ENCODE measurements around the gene GNAI1.
"Not testable (repeated sequence)": the region's sequence is repeated elsewhere in the genome, so short reads cannot be mapped to it uniquely, and the experiment has no call there.

Gene GNAI1

DNA sequence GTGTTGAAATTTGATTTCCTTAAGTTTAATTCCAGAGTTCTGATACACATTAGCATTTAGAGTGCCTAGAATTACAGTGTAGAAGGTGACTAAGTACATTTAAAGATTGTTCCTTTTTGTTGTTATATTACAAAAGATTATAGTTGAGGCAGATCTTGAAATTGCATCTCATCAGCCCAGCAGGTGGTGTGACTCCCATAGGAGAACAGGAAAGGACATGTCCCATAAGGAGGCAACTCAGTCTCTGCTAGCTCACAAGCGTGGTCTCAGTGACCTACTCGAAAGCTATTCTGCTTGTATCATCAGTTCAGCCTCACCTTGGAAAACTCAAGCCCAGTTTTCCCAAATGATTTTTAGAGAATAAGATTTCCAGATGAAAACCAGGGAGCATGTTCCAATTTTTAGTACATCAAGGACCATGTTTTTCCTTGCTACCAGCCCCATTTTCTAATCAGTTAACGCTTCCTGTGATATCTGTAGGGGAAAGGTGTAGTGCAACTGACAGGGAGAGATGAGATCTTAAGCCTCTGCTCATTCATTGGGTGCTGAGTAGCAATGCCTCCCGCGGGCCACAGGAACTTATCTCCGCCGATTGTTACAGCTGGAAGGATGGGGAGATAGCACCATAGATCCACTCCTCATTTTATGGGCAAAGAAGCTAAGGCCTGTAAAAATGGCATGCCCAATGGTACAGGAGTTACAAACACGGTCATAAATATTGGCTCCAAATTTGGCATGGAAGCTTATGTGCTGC, 1.1 kb upstream of the GNAI1 start:
- DNase-seq: no peak

DNA sequence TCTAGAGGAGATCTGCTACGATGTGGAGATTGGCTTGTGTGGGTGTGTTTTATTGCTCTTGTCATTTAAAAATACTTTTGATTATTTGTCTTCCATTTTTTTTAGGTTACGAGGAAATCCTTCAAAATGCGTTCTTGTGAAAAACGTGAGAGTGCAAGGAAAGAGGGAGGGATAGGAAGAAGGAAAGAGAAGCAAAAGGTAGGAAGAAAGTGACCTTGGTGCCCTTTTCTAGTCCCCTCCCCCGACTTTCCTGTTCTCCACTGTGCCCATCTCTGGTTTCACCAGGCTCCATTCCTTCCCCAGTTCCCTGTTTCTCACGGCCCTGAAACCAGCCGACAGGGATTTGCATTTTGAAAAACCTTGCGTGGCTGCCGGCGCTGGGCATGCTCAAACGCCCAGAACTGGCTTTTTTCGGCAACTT, 506 bp upstream of the GNAI1 start:
- no peak for DNase-seq

DNA sequence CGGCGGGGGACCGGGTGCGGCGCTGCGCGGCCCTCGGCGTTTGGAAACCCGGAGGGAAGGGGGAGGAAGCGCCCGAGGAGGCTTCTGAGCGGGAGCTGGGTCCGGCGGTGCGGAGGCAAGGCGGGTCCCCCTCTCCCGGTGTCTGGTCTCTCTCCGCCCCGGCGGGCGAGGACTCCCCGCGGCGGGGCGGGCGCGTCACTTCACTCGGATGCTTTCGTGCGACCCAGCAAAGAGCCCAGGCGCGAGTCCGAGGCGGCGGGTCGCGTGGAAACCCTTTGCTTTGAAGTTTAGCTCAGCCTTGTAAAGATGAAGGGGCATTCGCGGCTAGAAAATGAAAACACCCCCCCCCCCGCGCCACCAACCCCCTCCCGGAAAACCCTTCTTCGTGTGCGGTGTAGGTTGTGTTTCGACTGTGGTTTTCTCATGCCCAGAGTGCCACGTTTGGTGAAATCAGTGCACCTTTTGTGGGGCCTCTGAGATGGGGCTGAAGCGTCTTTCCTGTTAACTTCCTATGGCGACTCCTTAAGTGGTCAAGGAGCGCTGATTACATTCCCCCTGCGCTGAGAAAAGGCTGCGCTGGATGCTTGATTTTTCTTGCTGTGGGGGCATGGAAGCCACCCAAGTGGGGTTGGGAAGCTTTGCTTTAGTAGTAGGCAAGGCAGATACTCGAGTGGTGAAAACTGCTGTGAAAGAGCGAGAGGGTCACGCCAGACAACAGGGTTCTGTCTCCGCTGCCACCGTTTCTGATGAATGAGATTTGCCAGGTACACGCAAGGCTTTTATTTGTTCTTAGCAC, 876 bp downstream of the GNAI1 start:
- no peak for DNase-seq

DNA sequence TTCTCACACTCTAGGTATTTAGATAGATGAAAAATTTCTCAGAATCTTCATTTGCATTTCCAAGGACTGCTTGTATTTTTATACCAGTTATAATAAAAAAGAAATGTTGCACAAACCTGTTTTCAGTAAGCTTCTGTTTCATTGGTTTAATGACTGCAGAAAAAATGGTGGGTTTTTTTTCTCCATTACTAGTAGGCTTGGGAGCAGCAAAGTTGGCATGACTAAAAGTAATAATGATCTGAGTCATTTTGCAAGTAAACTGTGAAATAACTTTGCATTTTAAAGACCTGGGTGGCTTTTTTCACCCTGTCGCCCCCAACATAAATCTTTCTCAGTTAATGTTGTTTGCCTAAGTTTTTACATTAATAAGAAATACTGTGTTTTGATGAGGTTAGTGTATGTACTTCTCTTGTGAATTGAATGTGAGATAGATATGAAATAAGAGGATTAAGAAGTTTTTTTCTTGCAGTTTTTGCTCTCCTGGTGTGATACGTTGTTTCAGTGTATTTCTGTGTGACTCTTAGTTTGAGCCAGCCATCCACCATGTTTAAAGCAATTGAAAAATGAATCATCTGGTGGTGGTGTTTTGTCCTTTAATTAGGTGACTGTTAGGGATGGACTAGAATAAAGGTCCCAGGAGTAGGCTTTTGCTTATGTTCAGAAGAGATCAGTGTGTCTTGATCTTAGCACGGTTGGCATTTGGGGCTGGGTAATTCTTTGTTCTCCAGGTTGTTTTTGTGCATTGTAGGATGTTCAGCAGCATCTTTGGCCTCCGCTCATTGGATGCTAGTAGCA, 1.8 kb downstream of the GNAI1 start:
- DNase-seq: no peak

DNA sequence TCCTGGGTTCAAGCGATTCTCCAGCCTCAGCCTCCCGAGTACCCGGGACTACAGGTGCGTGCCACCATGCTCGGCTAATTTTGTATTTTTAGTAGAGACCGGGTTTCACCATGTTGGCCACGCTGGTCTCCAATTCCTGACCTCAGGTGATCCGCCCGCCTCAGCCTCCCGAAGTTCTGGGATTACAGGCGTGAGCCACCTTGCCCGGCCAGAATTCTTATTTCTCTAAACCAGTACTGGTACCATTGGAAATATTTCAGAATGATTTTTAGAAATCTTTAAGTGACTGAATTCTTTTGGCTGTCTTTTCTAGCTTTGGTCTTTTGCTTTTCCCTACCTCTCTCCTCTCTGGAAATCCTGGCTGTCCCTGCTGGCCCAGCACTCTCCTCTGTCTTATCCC, 2.8 kb downstream of the GNAI1 start:
- DNase-seq: no peak

DNA sequence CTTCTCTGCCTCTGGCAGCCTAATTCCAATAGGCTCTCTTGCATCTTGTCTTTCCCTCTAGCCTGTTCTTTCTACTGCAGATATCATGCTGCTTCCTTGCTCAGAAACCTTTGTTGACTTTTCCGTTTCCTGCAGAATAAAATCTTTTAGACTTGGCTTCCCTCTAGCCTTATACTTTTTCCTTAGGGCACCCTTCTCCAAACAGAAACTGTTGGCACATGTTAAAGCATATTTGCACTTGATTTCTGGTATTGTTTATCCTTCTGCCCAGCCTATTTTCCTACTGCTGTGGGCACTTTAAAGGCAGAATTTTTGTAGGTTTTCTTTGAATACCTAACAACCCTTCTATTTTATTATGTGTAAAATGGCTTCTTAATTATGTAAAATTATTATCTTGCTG, 4.6 kb downstream of the GNAI1 start:
- DNase-seq: no peak

DNA sequence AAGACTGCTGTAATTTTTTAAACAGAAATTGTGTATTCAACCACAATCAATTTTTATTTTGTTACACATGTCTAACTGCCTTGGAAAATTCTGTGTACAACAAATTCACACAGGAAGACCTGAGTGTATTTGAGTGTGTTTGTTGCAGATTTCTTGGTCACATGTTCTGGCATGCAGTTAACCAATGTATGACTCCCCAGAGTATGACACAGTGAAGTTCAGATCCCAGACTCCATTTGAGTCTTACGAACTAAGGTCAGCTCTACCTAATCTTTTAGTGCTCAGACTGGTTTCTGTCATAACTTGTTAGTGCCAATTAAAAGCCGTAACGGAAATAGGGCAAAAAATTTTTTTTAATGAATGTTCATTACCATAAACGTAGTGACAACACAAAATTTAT, 5.8 kb downstream of the GNAI1 start:
- DNase-seq: no peak

DNA sequence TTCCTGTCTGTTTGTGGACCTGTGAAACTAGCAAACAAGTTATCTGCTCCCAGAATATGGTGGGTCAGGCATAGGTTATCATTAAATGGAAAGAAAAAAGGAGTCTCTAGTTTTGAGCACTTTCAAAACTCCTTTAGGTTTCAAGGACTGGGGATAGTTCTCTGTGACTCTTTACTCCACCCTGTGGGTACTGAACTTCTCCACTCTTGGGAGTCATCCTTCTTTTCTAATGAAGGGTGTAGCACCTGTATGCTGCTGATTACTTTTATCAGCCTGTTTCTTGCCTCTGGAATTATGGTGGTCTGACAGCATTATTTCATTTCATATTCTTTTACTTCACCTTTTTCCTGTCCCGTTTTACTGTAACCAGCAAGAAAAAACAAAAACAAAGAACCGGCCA, 6.7 kb downstream of the GNAI1 start:
- no peak for DNase-seq

DNA sequence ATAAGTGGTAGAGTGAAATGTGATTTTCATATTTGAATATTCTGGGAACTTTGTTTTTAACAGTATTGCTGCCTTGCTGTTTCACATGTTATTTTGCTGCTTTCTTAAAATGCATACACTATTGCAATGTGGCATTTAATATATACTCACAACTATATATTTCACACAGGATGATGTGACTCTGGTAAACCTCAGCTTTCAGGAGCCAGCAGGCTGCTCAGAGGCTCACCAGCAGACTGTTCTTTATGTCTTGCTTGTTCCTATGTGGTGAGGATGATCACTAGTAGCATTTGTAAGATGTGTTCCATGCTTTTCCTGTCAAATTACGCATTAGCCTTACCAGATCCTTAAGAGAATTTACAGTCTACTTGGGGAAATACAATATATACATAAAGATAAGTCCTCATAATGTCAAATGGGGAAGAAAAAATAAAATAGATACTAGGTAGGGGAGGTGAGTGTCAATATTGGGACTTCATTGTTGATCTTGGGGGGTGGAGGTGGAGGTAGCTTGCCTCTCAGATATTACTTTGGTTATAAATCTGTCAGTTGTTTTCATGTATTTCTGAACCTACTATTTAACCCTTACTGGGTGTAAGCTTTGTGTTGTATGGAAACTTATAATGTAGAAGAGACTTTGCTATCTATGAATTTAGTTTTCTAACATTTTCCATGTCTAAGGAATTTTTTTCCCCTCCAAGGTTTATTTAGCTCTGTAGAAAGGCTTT, 8.4 kb downstream of the GNAI1 start:
- DNase-seq: no peak

DNA sequence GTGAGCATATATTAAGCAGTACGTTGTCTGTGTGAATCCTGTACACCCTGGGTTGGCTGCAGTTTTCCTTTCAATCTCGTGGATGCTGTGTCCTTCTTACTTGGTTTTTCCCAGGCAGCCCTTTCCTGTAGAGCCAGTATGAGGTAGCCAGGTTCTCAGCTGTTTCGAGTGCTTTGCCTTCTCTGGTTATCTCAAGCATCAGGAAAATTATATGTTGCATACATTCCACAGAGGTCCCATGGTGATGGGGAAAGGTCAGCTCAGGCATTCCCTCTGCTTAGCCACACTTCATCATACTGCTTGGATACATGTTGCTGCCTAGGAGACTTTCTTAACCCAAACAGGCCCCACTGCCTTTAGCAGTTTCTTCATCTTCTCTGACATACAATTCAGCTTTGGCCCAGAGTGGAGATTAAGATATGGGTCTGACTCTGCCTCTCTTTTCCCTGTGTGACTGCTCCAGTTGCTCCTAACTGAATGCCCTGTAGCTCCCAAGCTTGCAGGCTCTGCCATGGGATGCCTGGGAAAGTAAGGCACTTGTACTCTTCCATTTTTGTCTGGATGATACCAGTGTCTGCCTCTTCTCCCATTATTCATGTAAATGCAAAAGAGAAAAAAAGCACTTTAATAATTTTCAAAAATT, 11.3 kb downstream of the GNAI1 start:
- no peak for DNase-seq

DNA sequence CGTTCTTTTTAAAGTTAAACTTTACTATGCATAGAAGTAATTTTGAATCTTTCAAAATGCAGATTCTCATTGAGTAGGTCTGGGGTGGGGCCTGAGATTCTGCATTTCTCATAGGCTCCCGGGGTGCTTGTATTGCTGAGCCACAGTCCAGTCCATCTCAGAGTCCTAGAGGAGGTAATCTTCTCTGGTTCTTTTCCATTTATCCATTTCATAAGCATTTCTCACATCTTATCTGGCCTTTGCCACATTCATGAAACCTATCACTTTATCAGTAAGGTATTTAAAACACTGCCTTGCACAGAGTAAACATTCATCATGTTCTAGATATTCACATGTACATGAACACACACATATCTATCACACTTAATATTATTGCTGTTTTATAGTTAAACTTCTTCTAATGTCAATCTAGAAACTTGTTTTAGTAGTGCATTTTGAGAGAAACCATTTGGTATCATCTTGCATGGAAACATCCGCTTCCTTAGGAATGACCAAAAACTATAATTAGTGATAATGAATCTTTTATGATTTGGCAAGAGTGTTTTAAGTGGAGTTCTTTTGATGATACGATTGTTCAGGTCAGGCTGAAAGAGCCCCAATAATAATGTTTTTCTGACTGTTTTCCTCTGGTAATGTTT, 12.0 kb downstream of the GNAI1 start:
- DNase-seq: no peak

DNA sequence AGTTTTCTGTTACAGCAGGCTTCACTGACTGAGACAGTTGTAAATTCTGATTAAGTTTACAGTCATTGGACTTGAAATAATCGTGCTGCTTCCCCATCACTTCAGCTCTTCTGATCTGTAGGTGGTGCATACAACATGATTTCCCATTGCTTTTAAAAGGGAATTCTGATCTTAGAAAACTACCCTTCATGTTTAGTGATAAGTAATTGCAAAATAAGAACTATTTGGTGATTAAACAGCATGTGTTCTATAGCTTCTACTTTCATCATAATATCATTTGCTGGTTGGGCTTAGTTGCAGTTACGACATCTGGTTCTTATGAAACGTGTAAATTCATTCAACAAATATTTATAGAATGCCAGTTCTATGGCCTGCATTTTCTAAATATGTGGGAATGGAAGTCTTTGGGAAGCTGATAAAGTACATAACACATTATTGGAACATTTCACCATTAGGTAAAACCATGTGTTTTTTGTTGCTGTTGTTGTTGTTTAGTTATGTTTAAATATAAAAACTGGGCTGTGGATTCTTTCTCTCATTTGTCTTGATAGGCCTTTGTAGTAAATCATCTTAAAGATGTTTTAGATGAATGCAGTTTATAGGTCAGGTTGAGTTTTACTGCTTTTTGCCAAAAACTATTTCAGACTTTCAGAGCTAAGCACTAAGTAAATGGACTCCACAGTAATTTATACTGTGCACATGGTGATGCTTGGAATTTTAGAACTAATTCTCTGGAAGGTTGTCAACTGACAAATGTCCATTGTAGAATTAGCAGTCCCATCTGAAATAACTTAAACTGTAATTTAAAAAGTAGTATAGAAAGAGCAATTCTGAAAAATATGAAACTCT, 13.1 kb downstream of the GNAI1 start:
- DNase-seq: no peak

DNA sequence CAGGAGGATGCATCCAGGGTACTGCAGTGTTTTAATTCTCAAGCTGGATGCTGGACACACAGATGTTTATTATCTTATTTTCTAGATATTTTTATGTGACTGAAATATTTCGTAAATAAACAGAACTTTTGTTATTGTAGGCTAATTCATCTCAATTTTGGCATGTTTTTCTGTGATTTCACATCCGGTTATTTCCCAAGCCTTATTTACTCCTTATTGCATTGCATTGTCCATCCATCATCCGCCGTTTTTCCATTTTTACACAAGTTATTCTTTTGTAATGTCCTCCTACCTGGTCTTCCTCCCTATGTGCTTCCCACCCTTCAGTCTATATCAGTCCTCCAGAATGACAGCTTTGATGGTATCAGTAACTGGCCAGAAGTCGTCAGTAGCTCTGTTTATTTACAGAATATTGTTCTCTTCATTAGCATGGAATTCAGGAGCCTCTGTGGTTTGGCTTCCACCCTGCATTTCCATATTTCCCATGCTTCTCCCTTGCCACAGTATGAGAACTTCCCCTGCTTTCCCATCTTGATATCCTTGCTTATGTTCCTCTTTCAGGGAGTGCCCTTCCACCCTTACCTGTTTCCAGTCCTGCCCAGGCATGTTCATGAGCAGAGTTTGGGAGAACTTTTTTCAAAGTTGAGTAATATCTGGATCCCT, 16.1 kb downstream of the GNAI1 start:
- no peak for DNase-seq

DNA sequence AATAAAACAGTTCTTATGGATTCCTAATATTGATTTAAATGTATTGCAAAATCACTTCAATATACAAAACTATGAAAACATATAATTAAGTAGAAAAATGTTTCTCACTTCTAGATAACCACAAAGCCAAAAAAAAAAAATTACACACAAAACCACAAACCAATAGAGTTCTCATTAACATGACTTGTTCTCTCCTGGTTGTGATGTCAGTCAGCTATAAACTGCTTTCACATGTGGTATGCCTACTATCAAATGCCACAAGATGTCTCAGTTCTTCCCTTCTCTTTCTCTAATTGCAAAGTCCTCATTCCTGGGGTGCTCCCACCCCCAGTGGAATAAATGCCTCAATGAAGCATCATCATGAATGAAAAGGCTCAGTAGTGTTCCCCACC, 16.6 kb downstream of the GNAI1 start:
- DNase-seq: no peak

DNA sequence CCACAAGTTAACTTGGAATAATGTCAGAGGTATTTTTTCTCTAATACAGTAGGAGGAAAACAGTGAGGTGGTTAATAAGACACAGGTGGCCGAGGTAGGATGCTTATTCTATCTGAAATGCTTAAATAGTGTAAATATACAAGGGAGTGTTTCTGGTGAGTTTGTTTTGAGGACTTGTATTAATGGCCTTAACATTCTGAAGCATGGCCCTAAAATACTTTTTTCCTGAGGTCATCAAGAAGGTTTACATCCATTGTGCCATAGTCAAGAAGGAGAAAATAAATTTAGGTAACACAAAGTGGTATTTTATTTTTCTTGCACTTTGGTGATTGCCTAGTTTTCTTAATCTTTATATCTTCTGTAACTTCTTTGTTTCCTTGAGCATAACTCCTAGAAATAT, 18.8 kb downstream of the GNAI1 start:
- no peak for DNase-seq

DNA sequence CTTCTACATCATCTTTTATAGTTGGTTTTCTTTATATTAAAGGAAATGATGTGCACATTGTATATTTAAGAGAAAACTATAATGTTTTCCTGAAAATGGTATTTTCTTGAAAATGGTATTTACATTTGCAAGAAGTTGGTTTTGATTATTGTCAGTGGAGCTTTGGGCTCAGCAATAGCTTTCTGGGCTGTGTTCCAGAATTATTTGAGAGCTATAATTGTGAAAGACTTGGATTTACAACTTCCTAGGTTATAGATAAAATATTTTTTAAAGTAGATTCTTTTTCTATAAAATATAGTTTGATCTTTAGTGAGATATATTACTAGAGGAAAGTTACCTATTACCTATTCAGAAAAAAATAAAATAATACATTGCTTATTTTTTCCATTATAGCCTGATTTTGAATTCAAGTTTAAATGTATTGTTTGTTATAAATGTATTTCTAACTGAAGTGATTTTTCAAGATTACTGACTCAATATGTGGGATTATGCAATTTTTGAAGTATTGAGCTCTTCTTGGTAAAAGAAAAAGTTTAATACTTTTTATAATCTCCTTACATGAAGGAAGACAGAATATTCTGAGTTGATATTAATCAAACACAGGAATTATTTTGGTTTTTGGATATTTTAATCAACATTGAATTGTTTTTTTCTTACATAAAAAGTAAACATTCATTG, 20.2 kb downstream of the GNAI1 start:
- DNase-seq: no peak

DNA sequence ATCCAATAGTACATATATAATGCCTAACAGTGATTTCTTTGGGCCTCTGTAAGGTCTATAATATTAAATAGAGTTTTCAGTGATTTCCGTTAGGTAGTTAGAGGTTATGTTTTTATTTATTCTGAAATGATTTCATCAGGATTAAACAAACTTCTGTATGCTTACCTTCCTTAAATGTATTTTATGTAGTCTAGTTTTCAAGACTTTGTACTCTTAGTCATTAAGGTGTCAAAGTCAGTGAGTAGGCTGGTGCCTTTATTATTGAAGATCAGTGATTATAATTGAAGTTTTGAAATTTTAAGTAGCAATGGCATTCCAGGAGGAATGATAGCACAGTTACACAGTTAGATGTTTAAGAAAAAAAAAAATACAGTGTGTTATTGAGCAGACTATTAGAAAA, 20.7 kb downstream of the GNAI1 start:
- no peak for DNase-seq

DNA sequence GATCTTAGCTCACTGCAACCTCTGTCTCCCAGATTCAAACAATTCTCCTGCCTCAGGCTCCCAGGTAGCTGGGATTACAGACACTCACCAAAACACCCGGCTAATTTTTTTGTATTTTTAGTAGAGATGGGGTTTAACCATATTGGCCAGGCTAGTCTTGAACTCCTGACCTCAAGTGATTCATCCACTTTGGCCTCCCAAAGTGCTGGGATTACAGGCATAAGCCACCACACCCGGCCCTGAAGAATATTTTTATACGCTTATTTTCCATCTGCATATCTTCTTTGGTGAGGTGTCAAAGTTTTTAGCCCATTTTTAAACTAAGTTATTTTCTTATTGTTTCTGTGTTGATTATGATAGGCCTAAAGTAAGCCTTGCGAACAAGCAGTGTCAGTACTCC, 23.1 kb downstream of the GNAI1 start:
- not testable (repeated sequence) for DNase-seq

DNA sequence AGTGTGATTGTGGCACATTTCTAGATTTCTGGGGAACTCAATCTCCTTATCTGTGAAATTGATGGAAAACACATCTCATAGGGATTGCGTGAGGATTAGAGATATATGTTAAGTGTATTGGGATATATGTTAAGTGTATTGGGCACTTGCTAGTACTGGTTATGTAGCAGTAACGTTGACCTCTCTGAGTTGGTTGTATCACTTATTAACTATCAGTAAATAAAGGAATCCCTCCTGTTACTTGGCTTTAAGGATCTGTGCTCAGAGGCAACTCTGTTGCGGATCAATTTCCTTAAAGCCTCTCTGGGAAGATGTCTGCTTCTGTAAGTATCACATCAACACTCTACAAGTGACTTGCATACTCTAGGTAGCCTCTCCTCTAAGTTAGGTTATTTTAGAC, 25.2 kb downstream of the GNAI1 start:
- DNase-seq: no peak

DNA sequence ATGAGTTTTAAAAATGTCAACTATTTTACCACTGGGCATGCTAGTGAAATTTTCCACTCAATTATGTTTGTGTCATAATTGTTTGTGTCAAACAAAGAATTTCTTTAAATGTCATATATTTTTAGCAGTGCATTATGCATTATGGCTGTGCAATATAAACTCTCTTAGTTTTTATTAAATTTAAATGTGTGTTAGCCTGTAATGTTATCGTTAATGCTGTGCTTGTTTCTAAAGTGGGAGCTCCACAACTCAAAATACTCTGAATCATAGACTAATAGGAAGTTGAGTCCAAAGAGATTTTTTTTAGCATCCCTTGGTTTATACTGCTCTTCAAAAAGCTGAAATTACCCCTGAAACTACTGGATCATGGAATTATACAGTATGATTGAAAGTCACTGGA, 26.8 kb downstream of the GNAI1 start:
- no peak for DNase-seq

All from NCI-H774 (cell line).